Left cardiac atrium (tissue), 4 donors: ENCODE results near the gene PGAM2. TPM values are rescaled to one million over a fixed set of nuclear protein-coding genes. Genes with fewer than 3 reads are reported as not detected.

Source experiments
- ATAC-seq, 2 donors: fragments of 200-7000 bp; cut with Tn5 transposase; one replicate each; pipeline ENCODE4 v1.9.1; 2020; ENCODE audit warnings: mild to moderate bottlenecking in 2 of 2, moderate library complexity in 2 of 2
- DNase-seq: peaks from one replicate; pipeline ENCODE4 v3.0.0-alpha.2; 2020
- intact Hi-C, 2 donors: fragments of 100-400 bp; cut with DNase I; formaldehyde crosslinking; loops; one replicate each; pipeline versions ENCODE4 v1.14.1 to v1.15.1; 2022 to 2023
- total RNA-seq, 2 donors: library from RNA; stranded (reverse); fragmentation: NEBNext Ultra II Directional; extraction: Animal tissue kit (Norgen Biotek cat#: 25700); gene quantifications; one replicate each; pipeline ENCODE4 v1.2.1, GENCODE V29; 2021
- donor health status: DM: no; HTN: yes; CAD: no.
- donor health status: DM: no; HTN: yes; CAD: no; lungs with severe emphysema.
- donor health status: DM: yes; HTN: yes; CAD: no.
- donor health status: Dilated cardiomyopathy.

Gene PGAM2
- total RNA-seq, 2 donors from 2014 or later: 799 to 1,159 TPM

- ATAC-seq (no peak), DNase-seq (no peak)
- intact Hi-C loops: no loop called here
Observed at GRCh38 chr7:44074349-44074695, 9.0 kb upstream of the PGAM2 start.

GRCh38 chr7:44073664-44074348 lies 8.4 kb upstream of the PGAM2 start:
- intact Hi-C loops: no loop called here
- ATAC-seq: peak; percentile 62 to 75
- peak; percentile 81 for DNase-seq

GRCh38 chr7:44072364-44073231 lies 7.2 kb upstream of the PGAM2 start:
- peak; percentile 60 to 63 for ATAC-seq
- intact Hi-C loops: loop anchor here in 1 of 2 donors (1.0 kb wide), 1 partner anchor 124 kb away; no protein-coding TSS in a partner anchor
- DNase-seq: peak; percentile 91

- ATAC-seq (no peak), DNase-seq (peak; percentile 10)
- intact Hi-C loops: loop anchor here in 1 of 2 donors (1.0 kb wide), 1 partner anchor 124 kb away; no protein-coding TSS in a partner anchor
Observed at GRCh38 chr7:44071726-44072363, 6.5 kb upstream of the PGAM2 start.

- intact Hi-C loops: no loop called here
- ATAC-seq (no peak), DNase-seq (peak; percentile 22)
Observed at GRCh38 chr7:44068054-44068453, 2.7 kb upstream of the PGAM2 start.

DNA sequence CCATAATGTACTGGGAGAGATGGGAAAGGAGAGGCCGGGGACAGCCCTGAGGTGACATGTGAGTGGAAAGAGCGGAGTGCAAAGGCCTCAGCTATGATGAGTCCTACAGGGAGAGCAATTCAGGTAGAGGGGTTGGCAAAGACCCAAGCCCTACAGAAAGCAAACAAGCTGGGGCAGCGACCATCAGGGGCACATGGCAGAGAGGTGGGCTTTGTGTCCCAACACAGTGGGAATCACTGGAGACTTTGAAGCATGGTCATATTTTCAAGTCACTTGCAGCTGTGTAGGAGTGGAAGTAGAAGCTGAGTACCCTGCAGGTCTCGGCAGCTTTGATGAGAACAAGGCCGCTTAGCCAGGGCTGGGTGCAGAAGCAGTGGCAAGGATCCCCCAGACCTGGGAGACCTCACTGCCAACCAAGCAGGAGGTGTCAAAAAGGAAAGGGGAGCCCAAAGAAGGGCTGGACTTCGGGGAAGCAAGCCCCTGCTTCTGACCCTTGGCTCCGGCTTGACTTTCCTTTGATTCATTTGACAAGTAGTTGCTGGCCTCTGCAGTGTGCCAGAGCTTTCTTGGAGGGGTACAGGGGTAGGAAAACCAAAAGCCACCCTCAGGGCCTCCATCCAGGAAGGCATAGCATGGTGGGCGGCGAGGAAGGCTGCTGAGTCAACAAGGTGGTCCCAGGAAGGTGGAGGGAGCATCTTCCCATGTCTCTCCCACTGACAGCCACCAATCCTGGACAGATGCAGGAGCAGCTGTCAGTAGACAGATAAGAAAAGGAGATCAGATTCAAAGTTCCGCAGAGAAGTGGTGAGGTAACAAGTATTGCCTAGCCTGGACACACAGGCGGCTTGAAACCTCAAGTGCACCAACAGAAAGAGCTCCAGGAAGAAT lies 1.9 kb upstream of the PGAM2 start:
- ATAC-seq: no peak
- peak; percentile 19 for DNase-seq
- intact Hi-C loops: no loop called here

DNA sequence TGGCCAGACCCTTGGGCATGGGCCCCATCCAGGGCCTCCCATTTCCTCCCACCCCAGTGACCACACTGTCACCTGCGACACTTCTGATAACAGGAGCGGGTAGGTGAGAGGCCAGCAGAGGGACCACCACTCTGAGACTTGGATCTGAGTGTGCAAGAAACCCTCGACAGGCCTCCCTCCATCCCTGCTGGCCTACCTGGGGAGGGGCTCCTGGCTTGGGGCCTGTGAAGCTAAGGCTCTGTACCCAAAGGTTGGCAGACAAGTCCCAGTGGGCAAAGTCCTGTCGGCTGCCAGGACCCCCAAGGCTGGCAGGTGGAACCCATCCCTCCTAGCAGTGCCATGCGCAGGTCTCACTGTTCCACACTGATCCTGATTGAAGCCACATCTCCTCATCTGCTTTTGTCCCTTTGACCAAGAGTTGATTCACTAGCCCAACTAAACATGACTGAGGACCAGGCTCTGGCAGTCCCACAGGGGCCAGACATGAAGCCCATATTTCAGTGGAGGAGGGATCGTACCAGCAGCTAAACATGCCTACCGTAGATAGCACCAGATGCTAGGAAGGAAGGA lies 1.2 kb upstream of the PGAM2 start:
- no peak for ATAC-seq
- peak; percentile 20 for DNase-seq
- intact Hi-C loops: no loop called here

DNA sequence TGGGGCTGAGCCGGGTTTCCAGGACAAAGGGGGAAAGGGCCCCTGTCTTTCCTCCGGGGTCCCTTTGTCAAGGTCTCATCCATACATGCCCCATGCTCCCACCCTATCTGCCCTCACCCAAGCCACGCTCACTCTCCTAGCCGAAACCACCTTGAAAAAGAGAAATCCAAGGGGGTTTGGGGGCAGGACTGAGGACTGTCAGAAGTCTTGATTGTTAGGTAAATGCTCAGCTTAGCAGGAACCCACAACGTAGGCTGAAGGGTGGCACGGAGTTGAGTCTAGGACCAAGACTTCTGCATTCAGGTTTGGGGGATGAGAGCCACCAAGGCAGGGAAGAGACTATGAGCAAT lies 719 bp upstream of the PGAM2 start:
- intact Hi-C loops: no loop called here

DNA sequence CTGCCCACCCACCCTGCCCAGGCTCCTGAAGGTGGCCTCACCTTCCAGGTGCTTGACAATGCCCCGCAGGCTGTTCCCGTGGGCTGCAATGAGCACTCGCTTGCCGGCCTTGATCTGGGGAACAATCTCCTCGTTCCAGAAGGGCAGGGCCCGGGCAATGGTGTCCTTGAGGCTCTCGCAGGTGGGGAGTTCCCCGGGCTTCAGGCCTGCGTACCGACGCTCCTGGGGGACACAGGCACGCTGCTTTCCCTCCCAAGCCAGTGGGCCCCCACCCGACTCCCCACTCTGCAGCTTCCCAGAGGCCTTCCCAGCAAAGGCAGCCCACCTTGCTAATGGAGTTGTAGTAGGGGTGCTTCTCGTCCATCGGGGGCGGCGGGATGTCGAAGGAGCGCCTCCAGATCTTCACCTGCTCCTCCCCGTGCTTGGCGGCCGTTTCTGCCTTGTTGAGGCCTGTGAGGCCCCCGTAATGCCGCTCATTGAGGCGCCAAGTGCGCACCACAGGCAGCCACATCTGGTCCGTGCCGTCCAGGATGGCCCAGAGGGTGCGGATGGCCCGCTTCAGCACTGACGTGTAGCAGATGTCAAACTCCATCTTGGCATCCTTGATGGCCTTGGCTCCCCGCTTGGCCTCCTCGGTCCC lies 456 bp downstream of the PGAM2 start:
- ATAC-seq: peak; percentile 3 to 5
- peak; percentile 47 for DNase-seq
- intact Hi-C loops: no loop called here

More for the DNA sequence above, 719 bp upstream of the PGAM2 start:
- DNase-seq (no peak), ATAC-seq (no peak)

GRCh38 chr7:44063894-44064651 lies 1.3 kb downstream of the PGAM2 start:
- peak; percentile 25 for DNase-seq

GRCh38 chr7:44063547-44063893 lies 1.8 kb downstream of the PGAM2 start:
- DNase-seq: peak; percentile 19
- no peak for ATAC-seq
- intact Hi-C loops: no loop called here

More at GRCh38 chr7:44063894-44064651, 1.3 kb downstream of the PGAM2 start:
- peak; percentile 0 to 2 for ATAC-seq
- intact Hi-C loops: no loop called here

DNA sequence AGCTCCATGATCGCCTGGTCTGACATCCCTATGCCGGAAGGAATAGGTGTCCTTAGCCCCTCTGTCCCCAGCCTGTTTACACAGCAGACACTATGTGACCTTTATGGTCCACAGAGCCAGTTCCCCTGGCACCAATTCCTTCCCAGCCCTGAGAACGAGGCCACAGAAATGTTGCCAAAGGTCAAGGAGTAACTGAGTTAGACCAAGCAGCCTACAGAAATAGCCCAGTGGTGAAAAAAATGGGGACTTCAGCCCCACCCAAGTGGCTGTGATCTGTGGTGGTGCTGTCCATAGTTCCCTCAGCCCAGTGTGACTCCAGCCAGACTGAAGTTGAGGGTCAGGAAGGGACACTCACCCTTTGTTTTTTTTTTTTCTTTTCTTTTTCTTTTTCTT lies 2.5 kb downstream of the PGAM2 start:
- ATAC-seq (peak; percentile 2 to 17), DNase-seq (peak; percentile 23)
- intact Hi-C loops: no loop called here

GRCh38 chr7:44062180-44062902 lies 3.0 kb downstream of the PGAM2 start:
- ATAC-seq (no peak), DNase-seq (peak; percentile 41)
- intact Hi-C loops: no loop called here

DNA sequence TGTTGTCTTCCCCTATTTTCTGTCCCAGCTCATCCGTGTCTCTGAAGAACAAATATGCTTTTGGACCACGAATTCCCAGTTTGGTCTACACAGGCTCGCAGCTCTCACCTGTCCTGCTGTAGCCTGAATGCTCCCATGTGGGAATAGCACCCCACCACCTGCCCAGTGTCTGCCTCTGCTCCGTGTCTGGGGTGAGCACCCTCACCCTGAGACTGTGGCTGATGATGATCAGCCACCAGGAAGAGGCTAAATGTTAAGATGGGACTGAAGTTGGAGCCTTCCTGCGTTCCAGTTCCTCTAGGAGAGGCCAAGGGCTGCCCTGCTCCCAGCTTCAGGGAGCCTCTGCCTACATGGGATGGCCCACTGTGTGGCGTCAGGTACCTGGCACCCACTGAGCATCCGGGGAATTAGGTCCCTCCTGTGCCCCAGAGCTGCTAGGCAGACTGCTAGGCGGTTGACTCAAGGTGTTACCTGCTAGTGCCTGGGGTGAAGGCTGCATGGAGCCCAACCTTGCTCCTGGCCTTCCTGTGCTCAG lies 3.7 kb downstream of the PGAM2 start:
- intact Hi-C loops: no loop called here
- peak; percentile 19 for DNase-seq
- no peak for ATAC-seq

DNA sequence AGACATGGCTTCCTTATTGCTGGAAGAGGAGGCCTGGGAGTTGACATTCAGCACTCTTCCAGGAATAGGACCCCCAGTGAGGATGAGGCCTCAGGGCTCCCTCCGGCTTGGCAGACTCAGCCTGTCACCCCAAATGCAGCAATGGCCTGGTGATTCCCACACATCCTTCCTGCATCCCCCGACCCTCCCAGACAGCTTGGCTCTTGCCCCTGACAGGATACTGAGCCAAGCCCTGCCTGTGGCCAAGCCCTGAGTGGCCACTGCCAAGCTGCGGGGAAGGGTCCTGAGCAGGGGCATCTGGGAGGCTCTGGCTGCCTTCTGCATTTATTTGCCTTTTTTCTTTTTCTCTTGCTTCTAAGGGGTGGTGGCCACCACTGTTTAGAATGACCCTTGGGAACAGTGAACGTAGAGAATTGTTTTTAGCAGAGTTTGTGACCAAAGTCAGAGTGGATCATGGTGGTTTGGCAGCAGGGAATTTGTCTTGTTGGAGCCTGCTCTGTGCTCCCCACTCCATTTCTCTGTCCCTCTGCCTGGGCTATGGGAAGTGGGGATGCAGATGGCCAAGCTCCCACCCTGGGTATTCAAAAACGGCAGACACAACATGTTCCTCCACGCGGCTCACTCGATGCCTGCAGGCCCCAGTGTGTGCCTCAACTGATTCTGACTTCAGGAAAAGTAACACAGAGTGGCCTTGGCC lies 4.3 kb downstream of the PGAM2 start:
- intact Hi-C loops: no loop called here
- DNase-seq: peak; percentile 14

More for the DNA sequence above, 4.3 kb downstream of the PGAM2 start:
- no peak for ATAC-seq
